Ovary (tissue), 3 donors: ENCODE measurements around the gene STIL.
"Not testable (repeated sequence)": the region's sequence is repeated elsewhere in the genome, so short reads cannot be mapped to it uniquely, and the experiment has no call there.

Experiments used
- POLR2A ChIP-seq: fragments of 450-650 bp; IDR thresholded peaks from one replicate; pipeline ENCODE4 v1.6.1; 2017; ENCODE audit warnings: antibody characterized with exemption, mild to moderate bottlenecking, moderate library complexity
- TF ChIP-seq, protein P1 (sequence below), 3 donors: fragments of 450-650 bp in 2 of 3; fragments of 200-600 bp in 1 of 3; IDR thresholded peaks; one replicate each; pipeline versions ENCODE4 v1.5.1 to v1.8.0; 2016 to 2022; ENCODE audit warnings: antibody characterized with exemption in 3 of 3, mild to moderate bottlenecking in 1 of 3
- donor health status: DM: no; HTN: no; CAD: no.

DNA sequence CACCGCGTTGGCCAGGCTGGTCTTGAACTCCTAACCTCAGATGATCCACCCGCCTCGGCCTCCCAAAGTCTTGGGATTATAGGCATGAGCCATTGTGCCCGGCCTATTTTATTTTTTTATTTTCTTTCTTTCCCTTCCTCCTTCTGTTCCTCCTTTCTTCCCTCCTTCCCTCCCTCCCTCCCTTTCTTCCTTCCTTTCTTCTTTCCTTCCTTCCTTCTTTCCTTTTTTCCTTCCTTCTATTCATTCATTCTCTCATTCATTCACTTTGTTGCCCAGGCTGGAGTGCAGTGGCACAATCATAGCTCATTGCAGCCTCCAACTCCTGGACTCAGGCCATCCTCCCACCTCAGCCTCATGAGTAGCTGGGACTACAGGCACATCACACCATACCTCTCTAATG, 33.0 kb upstream of the STIL start:
- TF ChIP-seq, protein P1, sequence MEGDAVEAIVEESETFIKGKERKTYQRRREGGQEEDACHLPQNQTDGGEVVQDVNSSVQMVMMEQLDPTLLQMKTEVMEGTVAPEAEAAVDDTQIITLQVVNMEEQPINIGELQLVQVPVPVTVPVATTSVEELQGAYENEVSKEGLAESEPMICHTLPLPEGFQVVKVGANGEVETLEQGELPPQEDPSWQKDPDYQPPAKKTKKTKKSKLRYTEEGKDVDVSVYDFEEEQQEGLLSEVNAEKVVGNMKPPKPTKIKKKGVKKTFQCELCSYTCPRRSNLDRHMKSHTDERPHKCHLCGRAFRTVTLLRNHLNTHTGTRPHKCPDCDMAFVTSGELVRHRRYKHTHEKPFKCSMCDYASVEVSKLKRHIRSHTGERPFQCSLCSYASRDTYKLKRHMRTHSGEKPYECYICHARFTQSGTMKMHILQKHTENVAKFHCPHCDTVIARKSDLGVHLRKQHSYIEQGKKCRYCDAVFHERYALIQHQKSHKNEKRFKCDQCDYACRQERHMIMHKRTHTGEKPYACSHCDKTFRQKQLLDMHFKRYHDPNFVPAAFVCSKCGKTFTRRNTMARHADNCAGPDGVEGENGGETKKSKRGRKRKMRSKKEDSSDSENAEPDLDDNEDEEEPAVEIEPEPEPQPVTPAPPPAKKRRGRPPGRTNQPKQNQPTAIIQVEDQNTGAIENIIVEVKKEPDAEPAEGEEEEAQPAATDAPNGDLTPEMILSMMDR (IDR thresholded peaks at IDR 0.05): not testable (repeated sequence)
- TF ChIP-seq POLR2A: not testable (repeated sequence)
